ENCODE results near the gene STN1. TPM values are rescaled to one million over a fixed set of nuclear protein-coding genes. Genes with fewer than 3 reads are reported as not detected.

Gene STN1
- total RNA-seq, 1 experiment from 2014 or later = 74.7 TPM

GRCh38 chr10:103833731-103834365 is 84.1 kb downstream of the STN1 start:
- no peaks in the 10 kb centered on the region for H3K27me3 ChIP-seq (ENCODE audit: insufficient read depth, low read length)
- no peaks in the 10 kb centered on the region for H3K9me3 ChIP-seq (ENCODE audit: control insufficient read depth in 1 of 2, insufficient read depth in 1 of 2, low read depth in 1 of 2, low read length in 2 of 2)
- BruUV-seq (replicated peaks) = no TSS peak
- H4K20me1 ChIP-seq (ENCODE audit: insufficient read depth) = no peaks in the 10 kb centered on the region
- no peak for DNase-seq (ENCODE audit: low read depth, low spot score)
- H3K9ac ChIP-seq (ENCODE audit: low read length) = no peak overlapping the region
- H3K36me3 ChIP-seq (ENCODE audit: control insufficient read depth in 1 of 2, insufficient read depth in 2 of 2, low read length in 2 of 2) = no peaks in the 10 kb centered on the region
- no peaks in the 10 kb centered on the region for H3K9me2 ChIP-seq (ENCODE audit: insufficient read depth)
- peaks cover 0 to 3% of the 10 kb centered on the region in 2 experiments; a peak in 1 of 4 replicates for H3K4me1 ChIP-seq (ENCODE audit: control insufficient read depth in 1 of 2, insufficient read depth in 2 of 2, low read length in 2 of 2)
- no peak overlapping the region for H3K4me3 ChIP-seq (replicated peaks in 1 of 2; ENCODE audit: low read depth in 1 of 2, low read length in 2 of 2)
- no peaks in the 10 kb centered on the region for H3K79me2 ChIP-seq (ENCODE audit: insufficient read depth, low read length)
- CTCF ChIA-PET = interaction anchor here (2.1 kb wide), 1 partner anchor 14 kb away, joined by 6 read pairs; no protein-coding TSS in a partner anchor
- RAD21 ChIA-PET (ENCODE audit: low non-redundant PET in 1 of 2, low total read pairs in 2 of 2, uncharacterized antibody in 2 of 2, unreplicated experiment in 2 of 2) = no interaction called here
- intact Hi-C loops (cut with micrococcal nuclease) = no loop called here
- H3K4me2 ChIP-seq (ENCODE audit: low read length) = no peak overlapping the region
- ATAC-seq = no peak
- POLR2A ChIA-PET = no interaction called here
- H2AFZ ChIP-seq (ENCODE audit: low read depth, low read length, poor library complexity, severe bottlenecking) = no peak overlapping the region
- TF ChIP-seq POLR2AphosphoS5 (IDR thresholded peaks at IDR 0.05; ENCODE audit: low read depth, low read length) (no peak), CTCF (IDR thresholded peaks at IDR 0.05 in 2 of 3, conservative IDR thresholded peaks at IDR 0.05 in 1 of 3; ENCODE audit: borderline replicate concordance in 1 of 3, insufficient read depth in 1 of 3, low read depth in 2 of 3, low read length in 2 of 3) (no peak), ELF1 (IDR thresholded peaks at IDR 0.05; ENCODE audit: borderline replicate concordance, low read depth) (no peak), ATF3 (IDR thresholded peaks at IDR 0.05) (no peak), EZH2 (IDR thresholded peaks at IDR 0.05) (no peak), REST (IDR thresholded peaks at IDR 0.05; ENCODE audit: low read depth) (no peak), SP1 (IDR thresholded peaks at IDR 0.05; ENCODE audit: low read depth) (no peak), RAD21 (IDR thresholded peaks at IDR 0.05; ENCODE audit: low read depth) (no peak)
- H3K27ac ChIP-seq (ENCODE audit: low read depth, low read length) = no peak overlapping the region
